Ovary (tissue), 3 donors: ENCODE measurements around the gene NCAPD2.

Experiments
- CTCF ChIP-seq, 3 donors: fragments of 450-650 bp in 2 of 3; fragments of 200-600 bp in 1 of 3; IDR thresholded peaks; one replicate each; pipeline versions ENCODE4 v1.5.1 to v1.8.0; 2016 to 2022; ENCODE audit warnings: antibody characterized with exemption in 3 of 3, mild to moderate bottlenecking in 1 of 3
- POLR2A ChIP-seq: fragments of 450-650 bp; IDR thresholded peaks from one replicate; pipeline ENCODE4 v1.6.1; 2017; ENCODE audit warnings: antibody characterized with exemption, mild to moderate bottlenecking, moderate library complexity
- donor health status: DM: no; HTN: no; CAD: no.

- TF ChIP-seq CTCF (IDR thresholded peaks at IDR 0.05) (no peak), POLR2A (no peak)
These were observed 53.7 kb downstream of the NCAPD2 start for GRCh38 chr12:6547566-6547965.
